Stimulated activated CD4-positive, alpha-beta T cell treated with anti-CD3 and anti-CD28 coated beads, Interleukin-15, amount 100 ng/mL, for 24 hours (primary cell): Measurements from ENCODE around the gene PRCC.

Source experiments
- DNase-seq: peaks from one replicate; pipeline ENCODE4 v3.0.0-alpha.2; 2020

PRCC gene

GRCh38 chr1:156845953-156846545 lies 78.7 kb downstream of the PRCC start:
- no peak for DNase-seq

- no peak for DNase-seq
These were observed 79.3 kb downstream of the PRCC start for GRCh38 chr1:156846643-156847042.

GRCh38 chr1:156847591-156848460 lies 80.5 kb downstream of the PRCC start:
- no peak for DNase-seq

GRCh38 chr1:156848461-156849150 lies 81.3 kb downstream of the PRCC start:
- peak; percentile 79 for DNase-seq

GRCh38 chr1:156849151-156849496 lies 81.8 kb downstream of the PRCC start:
- no peak for DNase-seq
